Activated effector memory CD4-positive, alpha-beta T cell treated with anti-CD3 and anti-CD28 coated beads, Interleukin-2, amount 50 U/mL, for 16 hours (primary cell): ENCODE measurements around the gene APOLD1.
"Not testable (repeated sequence)": the region's sequence is repeated elsewhere in the genome, so short reads cannot be mapped to it uniquely, and the experiment has no call there.

Experiments
- DNase-seq: peaks from one replicate; pipeline ENCODE4 v3.0.0-alpha.2; 2020

Gene APOLD1

DNA sequence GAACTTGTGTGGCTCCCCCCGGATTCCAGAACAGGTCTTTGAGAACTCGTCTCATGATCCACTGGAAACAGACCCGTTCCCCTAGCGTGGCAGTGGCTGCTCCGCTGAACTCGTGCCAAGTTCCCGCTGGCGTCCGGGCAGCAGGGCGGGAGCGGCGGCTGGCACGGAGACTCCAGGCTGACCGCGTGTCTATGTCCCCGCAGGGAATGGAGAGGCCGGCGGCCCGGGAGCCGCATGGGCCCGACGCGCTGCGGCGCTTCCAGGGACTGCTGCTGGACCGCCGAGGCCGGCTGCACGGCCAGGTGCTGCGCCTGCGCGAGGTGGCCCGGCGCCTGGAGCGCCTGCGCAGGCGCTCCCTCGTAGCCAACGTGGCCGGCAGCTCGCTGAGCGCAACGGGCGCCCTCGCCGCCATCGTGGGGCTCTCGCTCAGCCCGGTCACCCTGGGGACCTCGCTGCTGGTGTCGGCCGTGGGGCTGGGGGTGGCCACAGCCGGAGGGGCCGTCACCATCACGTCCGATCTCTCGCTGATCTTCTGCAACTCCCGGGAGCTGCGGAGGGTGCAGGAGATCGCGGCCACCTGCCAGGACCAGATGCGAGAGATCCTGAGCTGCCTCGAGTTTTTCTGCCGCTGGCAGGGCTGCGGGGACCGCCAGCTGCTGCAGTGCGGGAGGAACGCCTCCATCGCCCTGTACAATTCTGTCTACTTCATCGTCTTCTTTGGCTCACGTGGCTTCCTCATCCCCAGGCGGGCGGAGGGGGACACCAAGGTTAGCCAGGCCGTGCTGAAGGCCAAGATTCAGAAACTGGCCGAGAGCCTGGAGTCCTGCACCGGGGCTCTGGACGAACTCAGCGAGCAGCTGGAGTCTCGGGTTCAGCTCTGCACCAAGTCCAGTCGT lies 1.5 kb downstream of the APOLD1 start:
- DNase-seq: peak; percentile 92

GRCh38 chr12:12788131-12788530 lies 2.7 kb downstream of the APOLD1 start:
- DNase-seq: no peak

DNA sequence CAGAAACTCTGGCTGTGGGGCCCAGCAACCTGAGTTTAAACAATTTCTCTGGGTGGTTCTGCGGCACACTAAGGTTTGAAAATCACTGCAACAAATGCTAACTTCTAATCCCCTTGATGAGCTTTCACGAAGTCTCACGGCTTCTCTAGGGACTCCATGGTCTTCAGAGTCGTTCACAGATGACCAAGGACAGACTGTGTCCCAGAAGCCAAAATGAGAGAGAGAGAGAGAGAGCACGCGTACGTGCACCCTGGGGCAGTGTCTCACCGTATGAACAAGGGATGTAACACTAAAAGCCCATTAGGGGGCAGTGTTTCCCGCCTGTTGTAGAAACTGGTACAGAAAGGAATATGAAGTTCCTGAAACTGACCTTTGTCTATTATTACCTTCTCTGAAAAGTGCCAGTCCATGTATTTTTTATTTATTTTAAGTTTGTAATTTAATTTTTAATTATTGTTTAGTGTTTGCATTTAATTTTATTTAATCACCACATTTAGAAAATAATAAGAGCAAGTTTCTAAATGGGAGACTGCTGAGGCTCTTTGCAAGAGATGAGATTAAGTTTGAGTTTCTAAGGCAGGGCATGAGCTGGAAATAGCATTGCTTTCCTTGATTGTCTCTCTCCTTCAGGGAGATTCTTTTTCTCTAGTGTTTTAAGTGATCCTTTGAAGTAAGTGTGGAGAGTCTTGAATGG lies 3.4 kb downstream of the APOLD1 start:
- DNase-seq: peak; percentile 80

GRCh38 chr12:12790956-12791355 lies 5.5 kb downstream of the APOLD1 start:
- DNase-seq: no peak

DNA sequence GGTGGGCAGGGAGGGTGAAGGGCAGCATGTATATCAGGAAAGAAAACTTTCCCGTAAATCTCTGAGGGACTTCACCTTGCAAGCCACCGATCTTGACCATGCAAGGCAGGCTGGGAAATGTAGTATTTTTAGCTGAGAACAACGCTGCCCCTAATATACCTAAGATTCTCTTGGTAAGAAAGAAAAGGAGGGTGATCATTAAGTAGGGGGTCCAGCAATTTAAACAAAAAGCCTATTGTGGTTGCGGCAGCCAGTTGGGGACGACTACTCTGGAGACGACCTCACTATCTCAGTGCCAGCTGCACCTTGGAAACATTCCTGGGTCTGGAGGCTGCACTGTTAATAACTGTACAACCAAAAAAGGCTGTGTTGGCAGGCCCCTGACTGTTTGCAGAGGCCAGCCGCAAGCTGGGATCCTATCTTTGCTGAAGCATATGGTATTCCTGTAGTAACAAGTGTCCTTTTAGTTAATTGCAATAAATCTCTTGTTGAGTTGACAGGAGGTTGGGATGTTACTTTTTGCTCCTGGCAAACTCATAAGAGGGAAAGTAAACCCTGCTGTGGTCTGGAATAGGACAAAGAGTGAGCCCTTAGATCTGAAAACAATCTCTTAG lies 6.4 kb downstream of the APOLD1 start:
- no peak for DNase-seq

DNA sequence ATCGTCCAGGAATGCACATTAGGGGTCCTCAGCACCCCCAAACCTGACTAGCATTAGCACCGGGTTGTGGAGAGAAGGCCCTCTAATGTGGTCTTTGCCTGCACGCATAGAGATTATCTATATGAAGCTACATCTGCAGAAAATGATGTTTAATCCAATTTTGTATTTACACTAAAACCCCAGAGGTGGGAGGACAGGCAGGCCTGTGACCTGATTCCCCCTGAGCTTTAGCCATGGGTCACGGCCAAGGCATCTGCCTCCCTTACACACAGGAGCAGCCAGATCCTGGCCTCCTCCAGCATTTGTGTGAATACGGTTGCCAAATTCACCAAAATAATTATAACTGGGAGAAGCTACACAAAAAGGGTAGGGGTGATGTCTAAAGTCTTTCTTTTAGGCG lies 7.0 kb downstream of the APOLD1 start:
- no peak for DNase-seq

DNA sequence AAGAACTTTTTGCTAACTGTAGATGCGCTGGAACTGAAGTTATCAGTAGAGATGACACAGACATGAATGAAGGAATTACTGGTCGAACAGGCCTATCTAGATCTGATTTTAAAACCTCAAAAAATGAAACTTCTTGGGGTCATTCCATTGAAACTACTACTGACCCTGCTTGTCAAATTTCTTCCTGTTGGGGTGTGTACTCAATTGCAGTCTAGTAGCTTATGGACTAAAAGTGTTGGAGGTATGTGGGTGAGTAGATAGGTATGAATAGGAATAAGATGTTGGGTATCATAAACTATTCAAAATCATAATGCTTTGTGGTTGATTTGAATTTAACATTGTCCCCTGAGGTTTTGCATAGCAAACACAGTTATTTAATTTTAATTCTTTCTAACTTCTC lies 9.2 kb downstream of the APOLD1 start:
- DNase-seq: no peak

DNA sequence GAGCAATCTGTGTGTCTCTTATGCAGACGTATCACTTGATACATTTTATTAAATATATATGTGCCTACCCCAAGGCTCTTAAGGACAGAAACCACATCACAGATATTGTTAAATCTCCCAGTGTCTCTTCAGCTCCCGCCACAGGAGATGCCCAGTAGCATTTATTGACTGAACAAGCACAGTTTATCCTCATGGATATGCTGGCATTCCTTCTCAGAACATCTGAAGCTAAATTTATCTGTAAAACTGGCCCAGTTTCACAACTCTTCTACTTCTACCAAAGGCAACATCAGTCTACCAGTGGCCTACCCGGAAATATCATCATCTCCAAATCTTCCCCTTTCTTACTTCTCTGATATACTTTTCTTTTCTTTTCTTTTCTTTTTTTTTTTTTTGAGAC lies 10.7 kb downstream of the APOLD1 start:
- DNase-seq: no peak

DNA sequence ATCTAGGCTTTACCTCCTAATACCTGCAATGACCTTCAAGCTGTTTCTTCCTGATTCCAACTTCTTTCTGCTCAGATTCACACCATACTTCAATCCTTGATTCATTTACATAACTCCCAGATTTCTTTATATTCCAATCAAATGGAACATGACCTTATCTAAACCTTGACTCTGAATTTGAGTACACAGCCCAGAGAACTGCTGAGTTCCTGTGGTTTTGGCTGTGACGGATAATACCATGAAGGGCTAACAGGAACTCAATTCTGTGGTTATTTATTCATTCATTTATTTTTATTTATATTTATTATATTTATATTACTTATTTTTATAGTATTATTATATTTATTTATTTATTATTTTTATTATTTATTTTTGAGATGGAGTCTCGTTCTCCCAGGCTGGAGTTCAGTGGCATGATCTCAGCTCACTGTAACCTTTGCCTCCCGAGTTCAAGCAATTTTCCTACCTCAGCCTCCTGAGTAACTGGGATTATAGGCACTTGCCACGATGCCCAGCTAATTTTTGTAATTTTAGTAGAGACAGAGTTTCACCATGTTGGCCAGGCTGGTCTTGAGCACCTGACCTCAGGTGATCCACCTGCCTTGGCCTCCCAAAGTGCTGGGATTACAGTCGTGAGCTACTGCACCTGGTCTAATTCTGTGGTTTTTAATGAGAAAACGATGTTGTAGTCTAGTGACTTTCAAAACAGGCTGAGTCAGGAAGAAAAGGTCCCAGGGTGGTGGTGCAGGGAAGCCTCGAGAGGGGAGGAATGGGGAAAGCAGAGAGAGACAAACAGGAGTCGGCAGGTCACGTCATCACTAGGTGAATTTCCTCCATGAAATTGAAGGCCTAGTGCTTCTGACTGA lies 11.7 kb downstream of the APOLD1 start:
- no peak for DNase-seq

DNA sequence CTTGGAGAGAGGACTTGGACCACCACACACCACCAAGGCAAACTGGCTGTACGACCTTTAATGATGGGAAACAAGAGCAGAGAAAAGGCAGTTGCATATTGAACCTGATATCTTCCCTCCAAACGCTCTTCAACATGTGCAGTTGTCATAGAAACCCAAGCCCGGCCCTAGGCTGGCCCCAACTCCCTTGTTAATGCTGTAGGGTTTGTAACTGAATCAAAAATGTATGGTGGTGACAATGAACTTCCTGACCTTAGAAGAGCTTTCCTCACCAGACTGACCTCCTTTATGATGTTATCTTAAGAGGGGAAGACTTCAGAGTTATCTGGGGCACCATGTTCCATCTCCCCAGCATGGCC lies 12.3 kb downstream of the APOLD1 start:
- DNase-seq: no peak

DNA sequence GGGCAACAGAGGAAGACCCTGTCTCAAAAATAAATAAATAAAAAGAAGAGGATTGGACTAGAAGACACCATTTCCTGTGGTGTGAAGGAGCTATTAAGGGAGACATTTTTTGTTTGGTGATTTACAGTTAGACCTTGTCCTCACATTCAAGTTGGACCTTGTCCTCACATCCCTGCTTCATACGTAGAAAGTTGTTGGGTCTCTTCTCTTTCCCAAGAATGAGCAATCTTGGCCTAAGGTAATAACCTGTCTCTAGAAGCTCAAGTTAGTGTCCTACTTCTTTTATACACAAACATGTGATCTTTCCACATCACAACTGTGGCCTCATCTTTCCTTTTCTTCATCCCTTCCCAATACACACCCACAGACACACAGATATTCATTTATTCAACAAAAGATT lies 13.0 kb downstream of the APOLD1 start:
- no peak for DNase-seq

DNA sequence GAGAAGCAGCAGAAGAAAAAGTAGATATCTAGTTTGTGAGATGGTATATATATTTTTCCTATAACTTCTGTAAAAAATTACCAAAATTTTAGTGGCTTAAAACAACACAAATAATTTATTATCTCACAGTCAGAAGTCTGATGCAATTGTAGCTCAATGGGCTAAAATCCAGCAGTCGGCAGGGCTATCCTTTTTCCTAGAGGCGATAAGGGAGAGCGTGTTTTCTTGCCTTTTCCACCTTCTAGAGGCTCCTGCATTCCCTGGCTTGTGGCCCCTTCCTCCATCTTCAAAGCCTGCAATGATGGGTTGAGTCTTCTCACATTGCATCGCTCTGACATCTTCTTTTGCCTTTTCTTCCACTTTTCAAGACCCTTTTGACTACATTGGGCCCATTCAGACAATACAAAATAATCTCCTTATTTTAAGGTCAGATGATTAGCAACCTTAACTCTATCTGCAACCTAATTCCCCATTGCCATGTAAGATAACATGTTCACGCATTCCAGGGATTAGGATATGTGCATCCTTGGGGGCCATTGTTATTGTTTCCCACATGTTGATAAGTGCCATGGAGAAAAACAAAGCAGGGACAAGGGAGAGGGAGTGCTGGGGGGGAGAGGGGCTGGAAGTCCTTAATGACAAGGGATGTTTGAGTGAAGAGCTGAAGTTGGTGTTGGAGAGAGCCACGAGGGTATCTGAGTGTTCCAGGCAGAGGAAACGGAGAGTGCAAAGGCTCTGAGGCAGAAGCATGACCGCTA lies 13.9 kb downstream of the APOLD1 start:
- DNase-seq: no peak

GRCh38 chr12:12800406-12801180 lies 15.1 kb downstream of the APOLD1 start:
- DNase-seq: no peak

DNA sequence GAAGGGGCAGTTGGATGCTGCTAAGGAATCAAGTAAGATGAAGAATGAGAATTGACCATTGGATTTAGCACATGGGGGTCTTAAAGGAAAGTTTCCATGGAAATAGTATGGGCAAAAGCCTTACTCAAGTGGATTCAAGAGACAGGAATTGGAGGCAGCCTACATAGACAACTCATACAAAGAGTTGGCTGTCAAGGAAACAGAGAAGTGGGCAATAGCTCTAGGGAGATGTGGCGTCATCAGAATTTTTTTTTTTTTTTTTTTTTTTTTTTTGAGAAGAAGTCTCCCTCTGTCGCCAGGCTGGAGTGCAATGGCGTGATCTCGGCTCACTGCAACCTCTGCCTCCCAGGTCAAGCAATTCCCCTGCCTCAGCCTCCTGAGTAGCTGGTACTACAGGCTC lies 16.2 kb downstream of the APOLD1 start:
- not testable (repeated sequence) for DNase-seq

DNA sequence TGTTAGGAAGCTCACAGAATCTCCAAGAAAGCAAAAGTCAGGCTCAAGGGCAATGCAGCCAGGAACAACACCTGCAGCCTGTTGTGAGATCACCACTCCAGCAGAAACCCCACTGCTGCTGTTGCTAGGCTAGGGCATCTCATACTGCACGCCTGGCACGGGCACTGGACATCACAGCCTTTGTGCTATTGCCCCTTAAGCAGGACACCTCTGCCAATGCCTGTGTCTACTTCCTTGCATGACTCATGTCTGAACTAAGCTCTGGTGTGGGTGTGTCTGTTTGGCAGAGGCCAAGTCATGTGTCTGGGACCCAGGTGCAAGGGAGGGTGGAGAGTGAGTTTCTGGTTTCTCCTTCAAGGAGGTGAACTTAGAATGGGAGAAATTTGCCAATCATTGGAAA lies 17.7 kb downstream of the APOLD1 start:
- DNase-seq: peak; percentile 75

DNA sequence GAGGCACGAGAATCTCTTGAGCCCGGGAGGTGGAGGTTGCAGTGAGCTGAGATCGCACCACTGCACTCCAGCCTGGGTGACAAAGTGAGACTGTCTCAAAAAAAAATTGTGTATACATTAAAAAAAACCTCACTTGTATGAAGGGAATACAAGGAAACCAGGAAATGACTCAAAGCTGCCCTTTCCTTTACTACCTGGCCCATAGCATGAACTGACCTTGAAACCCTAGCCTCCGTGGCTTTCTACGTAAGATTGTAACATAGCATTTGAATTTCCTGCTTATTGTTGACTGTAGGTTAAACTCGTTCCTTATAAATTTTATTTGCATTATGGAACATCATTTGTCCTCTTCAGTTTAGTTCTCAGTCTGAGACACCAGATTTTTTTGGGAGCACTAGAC lies 18.6 kb downstream of the APOLD1 start:
- DNase-seq: no peak

GRCh38 chr12:12804432-12804886 lies 19.0 kb downstream of the APOLD1 start:
- no peak for DNase-seq

GRCh38 chr12:12806784-12807516 lies 21.5 kb downstream of the APOLD1 start:
- no peak for DNase-seq

DNA sequence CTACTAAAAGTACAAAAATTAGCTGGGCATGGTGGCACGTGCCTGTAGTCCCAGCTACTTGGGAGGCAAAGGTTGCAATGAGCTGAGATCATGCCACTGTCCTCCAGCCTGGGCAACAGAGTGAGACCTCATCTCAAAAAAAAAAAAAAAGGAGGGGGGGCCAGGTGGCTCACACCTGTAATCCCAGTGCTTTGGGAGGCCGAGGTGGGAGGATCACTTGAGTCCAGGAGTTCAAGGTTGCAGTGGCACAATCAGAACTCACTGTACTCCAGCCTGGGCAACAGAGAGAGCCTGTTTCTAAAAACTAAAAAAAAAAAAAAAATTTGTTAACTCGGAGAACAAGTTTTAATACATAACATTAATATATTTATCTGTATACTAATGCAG lies 22.1 kb downstream of the APOLD1 start:
- not testable (repeated sequence) for DNase-seq

DNA sequence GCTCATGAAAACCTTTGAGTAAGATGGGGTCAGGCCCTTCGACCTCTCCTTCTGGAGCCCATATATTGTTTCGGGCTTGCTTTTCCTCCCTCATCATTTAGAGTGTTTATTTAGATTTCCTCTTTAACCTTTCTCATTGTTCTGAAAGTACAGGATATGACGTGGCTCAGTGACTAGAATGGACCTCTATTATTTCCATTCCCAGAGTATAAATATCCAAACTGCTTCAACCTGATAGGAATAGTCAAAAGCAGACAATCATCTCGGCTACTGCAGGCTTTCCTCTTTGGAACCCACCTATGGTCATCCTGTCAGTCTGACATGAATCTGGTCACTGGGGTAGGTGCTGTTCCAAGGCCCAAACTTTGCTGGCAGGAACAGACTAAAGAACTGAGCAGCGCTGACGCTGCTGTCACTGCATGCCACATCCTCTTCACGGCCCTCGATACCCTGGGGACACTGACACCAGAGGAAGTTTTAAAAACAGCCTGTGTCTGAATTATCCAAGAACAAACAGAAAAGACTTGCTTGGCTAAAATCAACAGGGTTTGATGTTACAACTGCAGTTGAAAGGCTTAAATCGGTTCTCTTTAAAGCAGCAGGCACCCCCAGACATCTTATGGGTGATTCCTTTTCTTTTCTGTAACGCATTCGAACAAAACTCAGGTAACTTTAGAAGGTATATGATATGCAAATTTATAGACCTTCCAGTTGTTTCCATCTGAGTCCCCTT lies 22.7 kb downstream of the APOLD1 start:
- DNase-seq: peak; percentile 80
